Ishikawa (cell line): ENCODE data around the gene DHRS3.

ENCODE experiments used
- REST ChIP-seq: IDR thresholded peaks from 2 replicates; pipeline ENCODE4 v1.6.1; 2012; ENCODE audit warnings: low read depth, mild to moderate bottlenecking
- ZBTB7A ChIP-seq: IDR thresholded peaks from 2 replicates; pipeline ENCODE4 v1.6.1; 2012; ENCODE audit warnings: low read depth

GRCh38 chr1:12536023-12536639 is 81.9 kb downstream of the DHRS3 start:
- no peak for TF ChIP-seq ZBTB7A
- no peak for TF ChIP-seq REST
